Smooth muscle cell of the umbilical artery (primary cell): Measurements from ENCODE around the gene OR5B12. TPM values are rescaled to one million over a fixed set of nuclear protein-coding genes. Genes with fewer than 3 reads are reported as not detected.

Source experiments
- total RNA-seq: library from RNA; depleted of rRNA; stranded (reverse); fragments of >200 nt; gene quantifications from 2 replicates; pipeline ENCODE4 v1.2.3, GENCODE V29; 2014

OR5B12 gene
- total RNA-seq: not detected in 2 replicates

GRCh38 chr11:58442136-58442535 lies at the start of gene OR5B12:
OR5B12 (minus strand) TSS chr11:58442236; CDS start chr11:58440151, 2,085 bp downstream.

GRCh38 chr11:58428021-58428420 lies 14.0 kb downstream of the OR5B12 start, which contains the start of gene OR5B2:
OR5B2 (minus strand) TSS chr11:58428121; CDS start chr11:58423261, 4,860 bp downstream.

GRCh38 chr11:58406774-58407173 lies 35.3 kb downstream of the OR5B12 start, which contains the start of gene OR5B3:
OR5B3 (minus strand) TSS chr11:58406874; CDS start chr11:58403409, 3,465 bp downstream.

Other genes starting within 250 kb of the OR5B12 start
- gene OR1S2, start 238.1 kb downstream of the OR5B12 start, total RNA-seq: not detected in 2 replicates
- gene OR1S1, start 229.5 kb downstream of the OR5B12 start, total RNA-seq: 0.30 TPM in 1 of 2 replicates, not detected in the other
- not detected in 2 replicates for gene OR10Q1, start 213.3 kb downstream of the OR5B12 start, total RNA-seq
- not detected in 2 replicates for gene OR10W1, start 174.0 kb downstream of the OR5B12 start, total RNA-seq
- gene OR5B17, start 83.2 kb downstream of the OR5B12 start, total RNA-seq: not detected in 2 replicates
- not detected in 2 replicates for gene OR5B3, start 35.4 kb downstream of the OR5B12 start, total RNA-seq
- not detected in 2 replicates for gene OR5B2, start 14.1 kb downstream of the OR5B12 start, total RNA-seq
- not detected in 2 replicates for gene OR5B21, start 65.9 kb upstream of the OR5B12 start, total RNA-seq
- gene LPXN, start 133.6 kb upstream of the OR5B12 start, total RNA-seq: 10.1 and 28.2 TPM in 2 replicates
- 53.2 and 61.7 TPM in 2 replicates for gene ZFP91, start 136.8 kb upstream of the OR5B12 start, total RNA-seq
- 1.8 and 3.1 TPM in 2 replicates for gene CNTF, start 180.4 kb upstream of the OR5B12 start, total RNA-seq